GM19193 (cell line): ENCODE results near the gene GPR108.

Experiments
- POLR2A ChIP-seq: IDR thresholded peaks from 4 replicates; pipeline ENCODE4 v1.6.1; 2011; ENCODE audit not compliant: insufficient read depth, insufficient read length; ENCODE audit errors: extremely low read depth

Gene GPR108

GRCh38 chr19:6685962-6686627 is 51.3 kb downstream of the GPR108 start:
- no peak for TF ChIP-seq POLR2A

- TF ChIP-seq POLR2A = no peak
These were observed 51.9 kb downstream of the GPR108 start for GRCh38 chr19:6685482-6685881.

- no peak for TF ChIP-seq POLR2A
These were observed 53.4 kb downstream of the GPR108 start for GRCh38 chr19:6683971-6684370.

- TF ChIP-seq POLR2A = no peak
These were observed 54.7 kb downstream of the GPR108 start for GRCh38 chr19:6682607-6683128.

GRCh38 chr19:6680141-6680540 is 57.2 kb downstream of the GPR108 start:
- TF ChIP-seq POLR2A = no peak
